Esophagus squamous epithelium (tissue), 5 donors: ENCODE results near the gene GLIS1. TPM values are rescaled to one million over a fixed set of nuclear protein-coding genes. Genes with fewer than 3 reads are reported as not detected.
"Not testable (repeated sequence)": the region's sequence is repeated elsewhere in the genome, so short reads cannot be mapped to it uniquely, and the experiment has no call there.

Experiments
- DNase-seq: peaks from one replicate; lab custom pipeline; 2025; lab: John Stamatoyannopoulos, UW
- H3K27ac ChIP-seq, 4 donors: fragments of 200-600 bp; sonication (generic); one replicate each; pipeline ENCODE4 v1.5.1; 2016 to 2019; ENCODE audit warnings: mild to moderate bottlenecking in 1 of 4
- H3K27me3 ChIP-seq, 4 donors: fragments of 200-600 bp; sonication (generic); 1 replicate in 3 of 4; 2 replicates in 1 of 4; pipeline versions ENCODE4 v1.5.1 to v1.6.0; 2017 to 2021; ENCODE audit warnings: antibody characterized with exemption in 1 of 4
- H3K36me3 ChIP-seq, 3 donors: fragments of 200-600 bp; sonication (generic); one replicate each; pipeline ENCODE4 v1.5.1; 2016 to 2019
- H3K4me1 ChIP-seq, 3 donors: fragments of 200-600 bp; sonication (generic); one replicate each; pipeline ENCODE4 v1.5.1; 2017 to 2019
- H3K4me3 ChIP-seq, 4 donors: fragments of 200-600 bp; sonication (generic); 1 replicate in 3 of 4; 2 replicates in 1 of 4; pipeline ENCODE4 v1.5.1; 2016 to 2019; ENCODE audit warnings: mild to moderate bottlenecking in 2 of 4, moderate library complexity in 1 of 4
- H3K9me3 ChIP-seq, 3 donors: fragments of 200-600 bp; sonication (generic); one replicate each; pipeline ENCODE4 v1.5.1; 2016 to 2019
- CTCF ChIP-seq, 6 experiments: fragments of 450-650 bp in 4 of 6; fragments of 200-600 bp in 2 of 6; sonication (generic) in 2 of 6; IDR thresholded peaks; one replicate each; pipeline ENCODE4 v1.5.1; 2016 to 2019; ENCODE audit warnings: antibody characterized with exemption in 6 of 6, mild to moderate bottlenecking in 4 of 6, moderate library complexity in 4 of 6
- POLR2A ChIP-seq, 4 donors: fragments of 450-650 bp; IDR thresholded peaks; one replicate each; pipeline ENCODE4 v1.6.1; 2017; ENCODE audit warnings: antibody characterized with exemption in 4 of 4, mild to moderate bottlenecking in 4 of 4, moderate library complexity in 3 of 4
- WGBS, 2 donors: methylation state at CpG; one replicate each; pipeline ENCODE4 v1.1.5; 2018; 5-methylcytosine and 5-hydroxymethylcytosine counted together
- intact Hi-C: fragments of 100-400 bp; cut with DNase I; formaldehyde crosslinking; loops from one replicate; pipeline ENCODE4 v1.15.0; 2022
- total RNA-seq, 4 donors: library from RNA; depleted of rRNA; stranded (reverse); fragments of >200 nt; gene quantifications; one replicate each; pipeline ENCODE4 v1.1.0, GENCODE V29; 2016
- donor health status: DM: yes; HTN: yes; CAD: no.

Gene GLIS1
- total RNA-seq, 4 donors from 2014 or later: 0.57 TPM; not detected in 3

- Histone ChIP-seq H3K27ac (peak overlapping the region in 1 of 4 donors; percentile 36), H3K36me3 (peaks cover 0 to 24% (median 0%) of the 10 kb centered on the region in 3 donors), H3K27me3 (no peaks in the 10 kb centered on the region), H3K4me3 (no peak overlapping the region), H3K4me1 (peaks cover 0 to 6% (median 0%) of the 10 kb centered on the region in 3 donors), H3K9me3 (no peaks in the 10 kb centered on the region)
- intact Hi-C loops: no loop called here
- WGBS, 2 donors: 83 to 88% methylated on average over 3 of the region's 3 CpGs
- TF ChIP-seq CTCF (IDR thresholded peaks at IDR 0.05): no peak
- DNase-seq: no peak
These were observed 27.3 kb upstream of the GLIS1 start for GRCh38 chr1:53766194-53766742.

GRCh38 chr1:53765657-53766056 lies 26.7 kb upstream of the GLIS1 start:
- intact Hi-C loops: no loop called here
- Histone ChIP-seq H3K36me3 (peaks cover 0 to 18% (median 0%) of the 10 kb centered on the region in 3 donors), H3K27ac (no peak overlapping the region), H3K27me3 (no peaks in the 10 kb centered on the region), H3K4me1 (peaks cover 0 to 6% (median 0%) of the 10 kb centered on the region in 3 donors), H3K4me3 (no peak overlapping the region), H3K9me3 (no peaks in the 10 kb centered on the region)
- no peak for DNase-seq
- 79 to 81% methylated on average over 1 of the region's 1 CpG for WGBS, 2 donors
- TF ChIP-seq CTCF (IDR thresholded peaks at IDR 0.05): no peak
- no peak for TF ChIP-seq POLR2A (IDR thresholded peaks at IDR 0.05)

- WGBS, 2 donors: 73 to 91% methylated on average over 1 to 2 of the region's 2 CpGs
- Histone ChIP-seq H3K9me3 (no peaks in the 10 kb centered on the region), H3K4me3 (no peak overlapping the region), H3K27ac (no peak overlapping the region), H3K36me3 (peaks cover 0 to 2% (median 0%) of the 10 kb centered on the region in 3 donors), H3K4me1 (peaks cover 0 to 6% (median 0%) of the 10 kb centered on the region in 3 donors), H3K27me3 (no peaks in the 10 kb centered on the region)
- TF ChIP-seq POLR2A (IDR thresholded peaks at IDR 0.05) (no peak), CTCF (IDR thresholded peaks at IDR 0.05) (no peak)
- intact Hi-C loops: no loop called here
- DNase-seq: no peak
These were observed 24.9 kb upstream of the GLIS1 start for GRCh38 chr1:53763911-53764310.

- intact Hi-C loops: no loop called here
- Histone ChIP-seq H3K4me1 (peaks cover 0 to 6% (median 0%) of the 10 kb centered on the region in 3 donors), H3K36me3 (no peaks in the 10 kb centered on the region), H3K27me3 (no peaks in the 10 kb centered on the region), H3K27ac (no peak overlapping the region), H3K9me3 (no peaks in the 10 kb centered on the region), H3K4me3 (no peak overlapping the region)
- WGBS, 2 donors: 92 to 97% methylated on average over 4 of the region's 4 CpGs
- no peak for TF ChIP-seq CTCF (IDR thresholded peaks at IDR 0.05)
- TF ChIP-seq POLR2A (IDR thresholded peaks at IDR 0.05): no peak
- DNase-seq: no peak
These were observed 24.5 kb upstream of the GLIS1 start for GRCh38 chr1:53763461-53763860.

GRCh38 chr1:53760497-53760896 lies 21.5 kb upstream of the GLIS1 start:
- H3K9me3 ChIP-seq, H3K36me3 ChIP-seq, H3K27me3 ChIP-seq, H3K4me3 ChIP-seq, H3K4me1 ChIP-seq, H3K27ac ChIP-seq, DNase-seq, intact Hi-C loops: not testable (repeated sequence)
- 75 to 85% methylated on average over 6 to 7 of the region's 7 CpGs for WGBS, 2 donors
